A673 (cell line): ENCODE results near the gene BLID. TPM values are rescaled to one million over a fixed set of nuclear protein-coding genes. Genes with fewer than 3 reads are reported as not detected.
A peak's percentile ranks its signal among the peaks of the same experiment; 100 is the strongest.

Experiments used
- BruUV-seq: library from RNA; stranded (reverse); fragments of 400-500 nt; replicated peaks from 2 replicates; lab custom pipeline; 2021; lab: Mats Ljungman, UMichigan
- CTCF ChIA-PET: fragments of 300-600 bp; sonication (Branson Sonifier 250); formaldehyde crosslinking; loops from one replicate; lab custom pipeline; 2022; ENCODE audit warnings: antibody characterized with exemption; lab: Charles Lee
- POLR2A ChIA-PET: fragments of 300-600 bp; sonication (Branson Sonifier 250); formaldehyde crosslinking; loops from one replicate; lab custom pipeline; 2022; ENCODE audit warnings: antibody characterized with exemption; ENCODE audit not compliant: low non-redundant PET; lab: Charles Lee
- DNase-seq: peaks from one replicate; pipeline ENCODE4 v3.0.0-alpha.2; 2015; ENCODE audit warnings: low spot score
- H3K27ac ChIP-seq: fragments of 200-600 bp; sonication (generic); 2 replicates; pipeline ENCODE4 v1.5.1; 2016; ENCODE audit warnings: mixed run types, low read depth, mild to moderate bottlenecking, mixed read lengths, antibody characterized with exemption, low read length; ENCODE audit not compliant: poor library complexity, severe bottlenecking
- H3K27me3 ChIP-seq: fragments of 200-600 bp; sonication (generic); replicated peaks from 2 replicates; pipeline ENCODE4 v1.6.1; 2017; ENCODE audit warnings: mixed run types, low read depth, mild to moderate bottlenecking, mixed read lengths, antibody characterized with exemption, low read length; ENCODE audit not compliant: insufficient read depth, poor library complexity
- H3K36me3 ChIP-seq: fragments of 200-600 bp; sonication (generic); 2 replicates; pipeline ENCODE4 v1.6.1; 2016; ENCODE audit warnings: mixed run types, mild to moderate bottlenecking, mixed read lengths, antibody characterized with exemption, low read length; ENCODE audit not compliant: insufficient read depth, poor library complexity, severe bottlenecking
- H3K4me1 ChIP-seq: fragments of 200-600 bp; sonication (generic); 2 replicates; pipeline ENCODE4 v1.6.1; 2017; ENCODE audit warnings: mixed run types, mild to moderate bottlenecking, mixed read lengths, antibody characterized with exemption, low read length; ENCODE audit not compliant: insufficient read depth, poor library complexity, severe bottlenecking
- H3K4me3 ChIP-seq: fragments of 200-600 bp; sonication (generic); 2 replicates; pipeline ENCODE4 v1.5.1; 2016; ENCODE audit warnings: low read depth, mixed run types, mild to moderate bottlenecking, mixed read lengths, low read length; ENCODE audit not compliant: poor library complexity, severe bottlenecking
- H3K9me3 ChIP-seq: fragments of 200-600 bp; sonication (generic); 2 replicates; pipeline ENCODE4 v1.6.1; 2016; ENCODE audit warnings: mixed run types, low read depth, mild to moderate bottlenecking, mixed read lengths, antibody characterized with exemption, low read length; ENCODE audit not compliant: poor library complexity, severe bottlenecking
- EZH2 ChIP-seq: fragments of 200-600 bp; sonication (generic); IDR thresholded peaks from 2 replicates; pipeline ENCODE4 v1.6.1; 2017; ENCODE audit warnings: borderline replicate concordance, low read depth, mild to moderate bottlenecking, mixed read lengths, antibody characterized with exemption, low read length; ENCODE audit not compliant: poor library complexity, severe bottlenecking
- intact Hi-C: fragments of 100-400 bp; cut with micrococcal nuclease; formaldehyde crosslinking; loops from one replicate; pipeline ENCODE4 v1.10.0; 2022; ENCODE audit not compliant: unreplicated experiment
- total RNA-seq: library from RNA; stranded (reverse); gene quantifications from 2 replicates; pipeline ENCODE4 v1.2.3, GENCODE V29; 2021
- TF ChIP-seq, protein P1 (sequence below): fragments of 300-800, 200-600 bp; sonication (generic); conservative IDR thresholded peaks from 2 replicates; pipeline ENCODE4 v1.5.1; 2017; ENCODE audit warnings: low read depth, mild to moderate bottlenecking, antibody characterized with exemption, low read length, moderate library complexity, mixed read lengths

Gene BLID
- total RNA-seq, 1 experiment from 2014 or later: 0.82 TPM

DNA sequence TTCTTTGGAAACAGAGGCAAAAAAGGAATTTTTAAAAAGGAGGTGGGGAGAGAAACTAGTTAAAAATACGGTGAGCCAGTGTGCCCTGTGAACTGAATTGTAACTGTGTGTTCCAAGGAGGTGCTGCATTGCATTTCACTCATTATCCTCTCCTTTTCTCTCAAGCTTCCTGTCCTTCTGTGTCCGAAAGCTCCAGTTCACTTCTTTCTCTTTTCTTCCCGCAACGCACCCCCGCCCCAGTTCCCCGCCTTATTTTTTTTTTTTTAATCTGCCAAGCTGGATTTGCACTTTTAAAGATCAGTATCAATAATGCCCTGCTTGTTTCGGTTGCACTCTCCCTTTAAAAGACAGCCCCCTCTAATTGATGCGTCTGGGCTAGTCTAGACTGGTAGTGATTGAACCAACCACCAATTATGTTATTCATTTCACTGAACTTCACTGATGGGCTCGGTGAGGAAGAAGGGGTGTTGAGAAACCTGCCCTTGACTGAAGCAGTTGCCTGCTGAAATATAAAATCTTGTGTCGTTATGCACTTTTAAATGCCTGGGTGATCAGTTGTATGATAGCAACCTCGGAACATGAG lies 18.5 kb downstream of the BLID start:
- no peaks in the 10 kb centered on the region for H3K9me3 ChIP-seq
- CTCF ChIA-PET: interaction anchor here (0.6 kb wide), 2 partner anchors 77 to 481 kb away, joined by 3 read pairs; no protein-coding TSS in a partner anchor
- peak overlapping the region; percentile 78 for H3K27ac ChIP-seq
- H3K27me3 ChIP-seq: no peaks in the 10 kb centered on the region
- peaks cover 1% of the 10 kb centered on the region for H3K36me3 ChIP-seq
- peaks cover 36% of the 10 kb centered on the region for H3K4me1 ChIP-seq
- H3K4me3 ChIP-seq: peak overlapping the region; percentile 64
- POLR2A ChIA-PET: interaction anchor here (0.7 kb wide), 1 partner anchor 75 kb away, joined by 3 read pairs; no protein-coding TSS in a partner anchor
- DNase-seq: peak; percentile 81
- intact Hi-C loops: no loop called here
- TF ChIP-seq, protein P1, sequence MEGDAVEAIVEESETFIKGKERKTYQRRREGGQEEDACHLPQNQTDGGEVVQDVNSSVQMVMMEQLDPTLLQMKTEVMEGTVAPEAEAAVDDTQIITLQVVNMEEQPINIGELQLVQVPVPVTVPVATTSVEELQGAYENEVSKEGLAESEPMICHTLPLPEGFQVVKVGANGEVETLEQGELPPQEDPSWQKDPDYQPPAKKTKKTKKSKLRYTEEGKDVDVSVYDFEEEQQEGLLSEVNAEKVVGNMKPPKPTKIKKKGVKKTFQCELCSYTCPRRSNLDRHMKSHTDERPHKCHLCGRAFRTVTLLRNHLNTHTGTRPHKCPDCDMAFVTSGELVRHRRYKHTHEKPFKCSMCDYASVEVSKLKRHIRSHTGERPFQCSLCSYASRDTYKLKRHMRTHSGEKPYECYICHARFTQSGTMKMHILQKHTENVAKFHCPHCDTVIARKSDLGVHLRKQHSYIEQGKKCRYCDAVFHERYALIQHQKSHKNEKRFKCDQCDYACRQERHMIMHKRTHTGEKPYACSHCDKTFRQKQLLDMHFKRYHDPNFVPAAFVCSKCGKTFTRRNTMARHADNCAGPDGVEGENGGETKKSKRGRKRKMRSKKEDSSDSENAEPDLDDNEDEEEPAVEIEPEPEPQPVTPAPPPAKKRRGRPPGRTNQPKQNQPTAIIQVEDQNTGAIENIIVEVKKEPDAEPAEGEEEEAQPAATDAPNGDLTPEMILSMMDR: no peak
- TF ChIP-seq EZH2: no peak
- BruUV-seq: no TSS peak

DNA sequence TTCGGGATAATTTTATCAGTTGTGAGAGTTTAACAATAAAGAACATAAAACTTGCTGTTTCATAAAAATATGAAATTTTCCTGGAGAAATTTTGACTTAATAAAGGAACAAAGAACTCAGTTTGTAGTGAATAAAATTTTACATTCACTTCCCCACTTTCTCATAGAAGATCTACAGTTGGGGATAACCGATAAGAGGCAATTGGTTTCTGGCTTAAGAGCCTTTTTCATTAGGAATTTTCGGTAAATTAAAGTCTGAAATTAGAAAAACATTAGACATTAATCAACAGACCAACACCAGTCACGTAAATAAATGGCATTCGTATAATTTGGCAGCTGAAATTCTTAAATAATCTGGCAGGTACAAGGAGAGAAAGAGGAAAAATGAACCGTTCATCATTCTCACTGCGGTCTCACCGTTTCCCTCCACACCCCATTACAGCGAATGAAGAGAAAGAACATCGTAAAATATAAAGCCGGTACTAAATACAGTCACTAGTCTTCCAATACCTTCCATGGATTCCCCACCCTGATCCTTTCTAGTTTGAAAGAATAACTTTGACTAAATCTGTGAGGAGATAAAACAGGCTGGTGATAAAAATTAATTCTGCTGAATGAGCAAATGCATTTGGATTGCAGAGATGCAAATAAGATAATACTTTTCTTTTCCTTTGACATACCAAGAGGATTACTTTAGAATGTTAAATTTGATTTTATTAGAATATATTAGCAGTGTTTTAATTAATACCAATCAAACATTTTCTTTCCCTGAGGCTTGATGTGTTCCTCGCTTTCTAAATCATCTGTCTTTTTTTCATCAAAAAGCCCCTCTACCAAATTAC lies 19.5 kb downstream of the BLID start:
- Histone ChIP-seq H3K27me3 (no peaks in the 10 kb centered on the region), H3K4me3 (peak overlapping the region; percentile 64), H3K4me1 (peaks cover 32% of the 10 kb centered on the region), H3K27ac (no peak overlapping the region), H3K9me3 (no peaks in the 10 kb centered on the region), H3K36me3 (peaks cover 11% of the 10 kb centered on the region)
- TF ChIP-seq, protein P1: no peak
- TF ChIP-seq EZH2: no peak
- ChIA-PET CTCF (interaction anchor here (0.6 to 0.7 kb wide), 3 partner anchors 76 to 482 kb away, joined by 3 read pairs; no protein-coding TSS in a partner anchor), POLR2A (no interaction called here)
- DNase-seq: no peak
- BruUV-seq: no TSS peak
- intact Hi-C loops: no loop called here

DNA sequence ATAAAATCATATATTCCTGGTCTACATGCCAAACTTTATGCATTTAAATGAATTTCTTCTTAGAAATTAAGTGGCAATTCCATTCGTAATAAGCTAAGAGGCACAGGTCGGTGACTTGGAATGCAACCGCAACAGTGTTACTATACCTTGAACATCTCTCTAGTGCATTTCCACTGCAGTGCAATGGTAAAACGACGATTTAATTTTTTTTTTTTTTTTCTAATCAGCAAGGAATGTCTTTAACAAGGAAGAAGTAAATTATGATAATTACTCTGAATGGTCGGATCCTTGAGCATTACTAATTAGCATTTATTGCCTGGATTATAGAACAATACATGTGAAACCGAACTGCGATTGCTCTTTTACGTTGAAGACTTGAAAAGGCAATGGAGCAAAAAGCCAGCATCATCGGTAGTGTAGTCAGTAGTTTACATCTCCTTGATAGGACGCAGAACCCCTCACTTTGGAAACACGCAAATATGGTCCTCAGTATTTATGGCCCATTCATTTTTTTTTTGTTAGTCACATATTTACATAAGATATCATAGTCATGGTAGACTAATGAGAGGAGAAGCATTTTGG lies 20.2 kb downstream of the BLID start:
- CTCF ChIA-PET: interaction anchor here (0.7 kb wide), 1 partner anchor 12 kb away, joined by 4 read pairs; no protein-coding TSS in a partner anchor
- Histone ChIP-seq H3K9me3 (no peaks in the 10 kb centered on the region), H3K4me3 (no peak overlapping the region), H3K27ac (no peak overlapping the region), H3K36me3 (peaks cover 19% of the 10 kb centered on the region), H3K4me1 (peaks cover 25% of the 10 kb centered on the region), H3K27me3 (no peaks in the 10 kb centered on the region)
- no peak for DNase-seq
- no peak for TF ChIP-seq EZH2
- TF ChIP-seq, protein P1: no peak
- BruUV-seq: no TSS peak
- POLR2A ChIA-PET: no interaction called here
- intact Hi-C loops: no loop called here
